T-helper 9 cell (primary cell): ENCODE measurements around the gene CD53.
A peak's percentile ranks its signal among the peaks of the same experiment; 100 is the strongest.

Experiments used
- DNase-seq: peaks from one replicate; pipeline ENCODE4 v3.0.0-alpha.2; 2020

The CD53 gene

DNA sequence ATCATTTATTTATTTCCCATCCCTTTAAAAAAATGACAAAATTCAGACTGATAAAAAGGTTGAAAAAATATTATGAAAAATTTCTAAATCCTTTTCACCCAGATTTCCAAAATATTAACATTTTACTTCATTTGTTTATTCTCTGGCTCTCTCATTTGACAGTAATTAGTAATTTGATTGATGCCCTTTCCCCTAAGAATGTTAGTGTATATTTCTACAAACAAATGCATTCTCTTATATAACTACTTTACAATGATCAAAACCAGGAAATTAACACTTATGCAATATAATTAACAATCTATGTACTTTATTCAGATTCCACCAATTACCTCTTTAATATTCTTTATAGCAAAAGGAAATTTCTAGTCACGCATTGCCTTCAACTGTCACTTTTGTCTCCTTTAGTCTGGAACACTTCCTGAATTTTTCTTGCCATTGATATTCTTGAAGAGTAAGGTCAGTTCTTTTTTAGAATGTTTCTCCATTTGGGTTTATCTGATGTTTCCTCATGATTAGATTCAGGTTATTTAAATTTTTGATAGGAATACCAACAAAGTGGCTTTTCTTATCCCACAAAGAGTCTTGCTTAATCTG is 3.9 kb downstream of the CD53 start:
- DNase-seq, result no peak

DNA sequence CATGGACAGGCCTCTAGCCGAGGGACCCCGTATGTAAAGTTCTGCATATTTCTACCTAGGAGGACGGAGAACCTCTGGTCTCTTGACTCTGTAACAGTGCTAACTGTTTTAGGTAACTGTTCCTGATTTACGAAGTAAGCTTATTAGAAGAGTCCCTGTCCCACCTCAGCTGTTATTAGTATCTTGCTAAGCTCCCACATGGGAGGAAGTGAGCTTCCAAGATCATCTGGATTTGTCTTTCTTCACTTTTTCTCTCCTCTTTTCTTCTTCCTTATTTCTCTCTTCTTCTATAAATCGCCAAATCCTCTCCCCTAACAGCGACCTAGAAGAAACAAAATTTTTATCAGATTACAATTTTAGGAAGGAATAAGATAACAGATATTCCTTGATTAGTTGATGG is 4.4 kb downstream of the CD53 start:
- DNase-seq, result no peak

DNA sequence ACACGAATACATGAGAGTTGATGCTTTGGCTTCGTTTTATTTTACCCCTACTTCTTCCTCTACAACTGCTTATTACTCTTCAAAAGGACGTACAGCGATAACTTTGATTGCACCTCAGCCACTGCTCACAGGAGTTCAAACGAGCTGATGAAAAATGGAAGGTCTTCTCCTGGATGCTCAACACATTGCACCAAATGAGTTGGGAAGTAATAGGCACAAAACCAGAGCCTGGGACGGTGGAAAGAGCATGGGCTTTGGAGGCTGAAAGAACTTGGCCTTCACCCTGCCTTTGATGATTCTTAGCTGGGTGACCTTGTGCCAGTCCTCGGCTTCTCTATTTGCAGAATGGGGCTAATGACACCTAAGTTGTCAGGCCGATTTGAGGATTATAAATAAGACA is 4.8 kb downstream of the CD53 start:
- DNase-seq, result no peak

DNA sequence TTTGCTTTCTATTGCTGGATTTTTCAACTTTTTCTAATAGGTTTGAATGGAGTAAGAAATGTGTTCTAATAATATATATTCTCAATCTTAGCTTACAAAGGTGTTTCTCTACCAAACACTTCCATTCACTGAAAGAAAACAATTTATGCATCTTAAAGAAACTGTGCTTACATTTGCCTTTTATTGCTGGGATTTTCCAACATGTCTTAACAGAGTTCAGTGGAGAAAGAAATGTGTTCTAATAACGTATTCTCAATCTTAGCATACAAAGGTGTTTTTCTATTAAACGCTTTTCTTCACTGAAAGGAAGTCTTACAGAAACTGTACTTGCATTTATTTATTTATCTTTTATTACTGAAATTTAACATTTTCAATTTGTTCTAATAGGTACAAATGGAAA is 5.6 kb downstream of the CD53 start:
- no peak for DNase-seq

DNA sequence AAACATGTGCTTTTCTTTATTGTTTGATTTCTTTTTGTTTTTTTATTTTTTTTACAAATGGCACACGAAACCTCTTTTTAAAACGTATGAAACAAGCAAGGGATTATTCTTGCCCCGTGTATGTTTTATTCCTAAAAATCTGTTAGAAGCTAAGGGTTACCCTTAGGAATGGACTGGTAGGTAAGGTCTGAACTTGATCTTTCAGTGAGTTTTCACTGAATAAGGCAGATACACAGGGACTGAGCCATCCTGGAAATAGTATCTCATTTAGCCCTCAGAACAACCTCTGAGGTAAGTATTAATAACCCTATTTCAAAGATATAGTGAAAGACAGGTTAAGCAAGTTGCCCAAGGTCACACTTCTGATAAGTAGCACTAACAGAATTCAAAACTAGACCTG is 6.0 kb downstream of the CD53 start:
- DNase-seq, result no peak

- peak; percentile 34 for DNase-seq
Measured at GRCh38 chr1:110879758-110880606, 7.0 kb downstream of the CD53 start.

- DNase-seq, result peak; percentile 38
Measured at GRCh38 chr1:110880708-110881374, 7.9 kb downstream of the CD53 start.

- DNase-seq, result no peak
Measured at GRCh38 chr1:110888049-110888448, 15.1 kb downstream of the CD53 start.

DNA sequence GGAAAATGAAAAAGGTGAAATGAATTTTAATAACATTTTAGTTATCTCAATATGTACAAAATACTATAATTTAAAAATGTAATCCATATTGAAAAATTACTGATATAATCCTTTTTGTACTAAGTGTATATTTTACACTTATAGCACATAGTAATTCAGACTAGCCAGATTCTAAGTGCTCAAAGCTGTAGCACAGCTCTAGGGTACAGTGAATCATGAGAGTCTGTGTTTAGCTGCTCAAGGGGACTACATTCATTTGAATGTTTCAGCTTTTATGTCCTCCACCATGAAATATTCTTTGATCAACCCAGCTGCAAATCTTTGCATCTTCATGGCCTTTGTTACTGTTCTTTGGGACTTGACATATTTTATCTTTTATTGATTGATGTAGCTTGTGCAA is 15.7 kb downstream of the CD53 start:
- no peak for DNase-seq

- no peak for DNase-seq
Measured at GRCh38 chr1:110890474-110891196, 17.7 kb downstream of the CD53 start.

GRCh38 chr1:110893908-110894490 is 21.1 kb downstream of the CD53 start:
- no peak for DNase-seq

- no peak for DNase-seq
Measured at GRCh38 chr1:110896090-110896489, 23.1 kb downstream of the CD53 start.

GRCh38 chr1:110897681-110898080 is 24.7 kb downstream of the CD53 start:
- no peak for DNase-seq

DNA sequence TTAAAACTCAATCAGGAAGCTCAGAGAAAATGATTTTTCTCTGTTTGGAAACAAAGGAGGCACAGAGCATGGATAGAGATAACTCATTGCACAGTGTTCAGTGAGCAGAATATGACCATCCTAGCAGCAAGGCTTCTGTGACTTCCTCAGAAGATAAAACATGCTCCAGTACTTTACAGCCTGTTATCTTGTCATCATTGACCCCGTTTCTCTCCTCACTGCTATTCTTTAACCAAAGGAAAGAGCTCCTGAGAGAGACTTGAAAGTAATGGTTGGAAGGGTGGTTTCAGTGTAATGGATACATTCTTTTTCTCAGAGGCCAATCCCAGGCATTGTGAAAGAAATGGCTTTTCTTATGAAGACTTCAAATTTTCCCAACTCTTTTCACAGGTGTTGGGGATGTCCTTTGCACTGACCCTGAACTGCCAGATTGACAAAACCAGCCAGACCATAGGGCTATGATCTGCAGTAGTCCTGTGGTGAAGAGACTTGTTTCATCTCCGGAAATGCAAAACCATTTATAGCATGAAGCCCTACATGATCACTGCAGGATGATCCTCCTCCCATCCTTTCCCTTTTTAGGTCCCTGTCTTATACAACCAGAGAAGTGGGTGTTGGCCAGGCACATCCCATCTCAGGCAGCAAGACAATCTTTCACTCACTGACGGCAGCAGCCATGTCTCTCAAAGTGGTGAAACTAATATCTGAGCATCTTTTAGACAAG is 25.9 kb downstream of the CD53 start:
- DNase-seq, result no peak

- no peak for DNase-seq
Measured at GRCh38 chr1:110899458-110899843, 26.5 kb downstream of the CD53 start.

DNA sequence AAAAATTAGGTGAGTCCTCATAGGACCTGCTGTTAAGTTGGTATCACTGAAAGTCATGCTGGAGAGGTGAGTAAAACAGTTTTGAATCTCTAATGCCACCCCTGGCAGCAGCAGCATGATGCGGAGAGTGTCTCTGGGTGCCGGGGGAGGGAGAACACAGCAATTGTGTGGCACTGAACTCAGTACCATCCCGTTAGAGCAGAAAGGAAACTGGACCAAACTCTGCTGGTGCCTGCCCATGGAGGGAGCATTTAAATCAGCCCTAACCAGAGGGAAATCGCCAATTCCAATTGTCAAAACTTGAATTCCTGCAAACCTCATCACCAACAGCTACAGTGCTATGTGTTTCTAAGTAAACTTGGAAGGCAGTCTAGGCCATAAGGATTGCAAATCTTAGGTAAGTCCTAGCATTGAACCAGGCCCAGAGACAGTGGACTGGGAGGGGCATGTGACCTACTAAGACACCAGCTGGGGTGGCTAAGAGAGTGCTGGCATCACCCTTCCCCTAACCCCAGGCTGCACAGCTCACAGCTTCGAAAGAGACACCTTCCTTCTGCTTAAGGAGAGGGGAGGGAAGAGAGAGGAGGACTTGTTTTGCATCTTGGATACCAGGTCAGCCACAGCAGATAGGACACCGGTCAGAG is 30.0 kb downstream of the CD53 start:
- DNase-seq, result no peak

DNA sequence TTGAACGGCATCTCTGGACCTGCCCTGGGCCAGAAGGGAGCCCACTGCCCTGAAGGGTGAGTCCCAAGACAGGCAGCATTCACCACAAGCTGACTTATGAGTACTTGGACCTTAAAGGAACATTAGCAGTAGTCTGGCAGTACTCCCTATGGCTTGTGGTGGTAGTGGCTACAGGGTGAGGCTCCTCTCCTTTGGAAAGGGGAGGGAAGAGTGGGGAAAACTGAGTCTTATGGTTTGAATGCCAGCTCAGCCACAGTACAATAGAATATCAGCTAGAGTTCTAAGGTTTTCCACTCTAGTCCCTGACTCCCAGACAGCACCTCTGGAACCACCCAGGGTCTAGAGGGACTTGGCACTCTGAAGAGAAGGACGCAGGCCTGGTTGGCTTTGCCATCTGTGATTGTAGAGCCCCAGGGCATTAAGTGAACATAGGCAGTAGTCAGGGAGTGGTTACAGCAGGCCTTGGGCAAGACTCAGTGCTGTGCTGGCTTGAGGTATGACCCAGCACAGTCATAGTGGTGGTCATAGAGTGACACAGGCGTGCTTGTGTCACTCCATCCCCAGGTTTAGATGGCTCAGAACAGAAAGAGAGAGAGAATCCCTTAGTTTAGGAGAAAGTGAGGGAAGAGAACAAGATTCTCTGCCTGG is 31.0 kb downstream of the CD53 start:
- no peak for DNase-seq

DNA sequence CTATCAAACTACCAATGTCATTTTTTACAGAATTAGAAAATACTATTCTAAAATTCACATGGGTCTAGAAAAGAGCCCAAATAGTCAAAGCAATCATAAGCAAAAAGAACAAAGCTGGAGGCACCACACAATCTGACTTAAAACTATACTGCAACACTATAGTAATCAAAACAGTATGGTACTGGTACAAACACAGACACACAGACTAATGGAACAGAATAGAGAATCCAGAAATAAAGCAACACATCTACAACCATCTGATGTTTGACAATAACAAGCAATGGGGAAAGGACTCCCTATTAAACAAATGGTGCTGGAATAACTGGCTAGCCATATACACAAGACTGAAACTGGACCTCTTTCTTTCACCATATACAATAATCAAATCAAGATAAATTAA is 39.8 kb downstream of the CD53 start:
- no peak for DNase-seq

GRCh38 chr1:110914676-110915075 is 41.7 kb downstream of the CD53 start:
- DNase-seq, result no peak

DNA sequence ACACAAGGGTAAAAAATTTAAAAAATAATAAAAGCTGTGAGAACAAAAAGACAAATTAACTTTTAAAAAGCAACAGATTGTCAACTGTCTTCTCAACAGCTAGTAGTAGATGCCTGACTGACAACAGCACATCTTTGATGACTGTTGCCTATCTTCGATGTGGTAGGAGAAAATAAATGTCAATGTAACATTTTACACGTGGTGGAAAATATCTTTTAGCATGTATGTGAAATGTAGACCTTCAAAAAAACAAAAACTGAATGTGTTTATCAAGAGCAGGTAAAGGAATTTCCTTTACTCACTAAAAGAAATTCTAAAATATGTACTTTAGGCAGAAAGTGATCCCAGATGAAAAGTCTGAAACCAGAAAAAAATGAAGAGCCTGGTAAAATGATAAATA is 42.9 kb downstream of the CD53 start:
- DNase-seq, result no peak

- DNase-seq, result no peak
Measured at GRCh38 chr1:110916274-110916668, 43.3 kb downstream of the CD53 start.
